K562 (cell line): ENCODE measurements around the gene EXOSC6. TPM values are rescaled to one million over a fixed set of nuclear protein-coding genes. Genes with fewer than 3 reads are reported as not detected.

ENCODE experiments used
- ATAC-seq: fragments of 200-7000 bp; cut with Tn5 transposase; 3 replicates; pipeline ENCODE4 v1.9.1; 2020; ENCODE audit warnings: moderate library complexity
- BruUV-seq: library from RNA; stranded (reverse); fragments of 400-500 nt; replicated peaks from 2 replicates; lab custom pipeline; 2021; lab: Mats Ljungman, UMichigan
- CTCF ChIA-PET: fragments of 300-600 bp; formaldehyde crosslinking; extraction: SDS; loops from one replicate; lab custom pipeline; 2021; ENCODE audit warnings: low intra/inter-chr PET ratio; lab: Yijun Ruan, JAX
- POLR2A ChIA-PET: fragments of 300-600, 350-650 bp; sonication (Branson Sonifier 250); formaldehyde crosslinking; extraction: SDS; loops from one replicate; lab custom pipeline; 2021; ENCODE audit warnings: antibody characterized with exemption, inconsistent platforms; lab: Yijun Ruan, JAX
- DNase-seq, 4 experiments: peaks; one replicate each; pipeline versions ENCODE4 v3.0.0 to v3.0.0-alpha.2; 2011 to 2018; ENCODE audit warnings: low spot score in 3 of 4, mixed read lengths in 3 of 4; ENCODE audit errors: extremely low read depth in 1 of 4
- FAIRE-seq: peaks from 2 replicates; lab custom pipeline; 2011; peaks lifted over from hg19 to GRCh38; lab: Jason Lieb, UNC
- H2AFZ ChIP-seq: 2 replicates; pipeline ENCODE4 v1.6.0; 2011; ENCODE audit warnings: low read depth, low read length, control low read depth, inconsistent platforms
- H3K27ac ChIP-seq: fragments of 200-600 bp; 3 replicates; pipeline ENCODE4 v1.8.0; 2011; ENCODE audit warnings: low read depth, mild to moderate bottlenecking, control low read depth, inconsistent platforms, low read length, moderate library complexity, mixed read lengths; ENCODE audit errors: extremely low read depth
- H3K27me3 ChIP-seq, 2 experiments: fragments of 300-600 bp in 1 of 2; 2 replicates in 1 of 2; 3 replicates in 1 of 2; pipeline versions ENCODE4 v1.6.0 to v1.8.0; 2011; ENCODE audit warnings: inconsistent platforms in 2 of 2, low read length in 2 of 2, mild to moderate bottlenecking in 1 of 2, mixed read lengths in 1 of 2, moderate library complexity in 1 of 2; ENCODE audit not compliant: control insufficient read depth in 2 of 2, insufficient read depth in 2 of 2
- H3K36me3 ChIP-seq: fragments of 300-600 bp; 3 replicates; pipeline ENCODE4 v1.8.0; 2011; ENCODE audit warnings: mild to moderate bottlenecking, low read length, inconsistent platforms; ENCODE audit not compliant: control insufficient read depth, insufficient read depth
- H3K4me1 ChIP-seq, 2 experiments: fragments of 200-600 bp in 1 of 2; replicated peaks in 1 of 2; 2 replicates in 1 of 2; 3 replicates in 1 of 2; pipeline versions ENCODE4 v1.5.1 to v1.8.0; 2011; ENCODE audit warnings: inconsistent platforms in 2 of 2, low read length in 2 of 2, mild to moderate bottlenecking in 1 of 2, mixed read lengths in 1 of 2, moderate library complexity in 1 of 2; ENCODE audit not compliant: control insufficient read depth in 2 of 2, insufficient read depth in 2 of 2
- H3K4me2 ChIP-seq: 2 replicates; pipeline ENCODE4 v1.6.1; 2011; ENCODE audit warnings: low read length, control low read depth, inconsistent platforms, mixed read lengths; ENCODE audit not compliant: insufficient read depth
- H3K4me3 ChIP-seq: fragments of 200-600 bp; sonication (generic), shearing (Covaris generic); 2 replicates; pipeline ENCODE4 v1.5.1; 2016; ENCODE audit warnings: control low read depth, inconsistent platforms
- H3K79me2 ChIP-seq: fragments of 200-600 bp; 3 replicates; pipeline ENCODE4 v1.8.0; 2011; ENCODE audit warnings: low read length, inconsistent platforms; ENCODE audit not compliant: control insufficient read depth, insufficient read depth
- H3K9ac ChIP-seq, 2 experiments: 2 replicates each; pipeline versions ENCODE4 v1.6.0 to v1.6.1; 2011; ENCODE audit warnings: low read depth in 2 of 2, low read length in 2 of 2, control low read depth in 1 of 2, inconsistent platforms in 1 of 2, mild to moderate bottlenecking in 1 of 2, mixed read lengths in 1 of 2; ENCODE audit not compliant: insufficient read depth in 1 of 2
- H3K9me1 ChIP-seq: one replicate; pipeline ENCODE4 v1.6.0; 2011; ENCODE audit warnings: inconsistent platforms, mild to moderate bottlenecking, low read length, moderate library complexity; ENCODE audit not compliant: control insufficient read depth, insufficient read depth
- H3K9me3 ChIP-seq: replicated peaks from 2 replicates; pipeline ENCODE4 v1.5.1; 2011; ENCODE audit warnings: low read depth, low read length, inconsistent platforms; ENCODE audit not compliant: control insufficient read depth, insufficient read depth
- H4K20me1 ChIP-seq: replicated peaks from 2 replicates; pipeline ENCODE4 v1.6.1; 2011; ENCODE audit warnings: low read length, inconsistent platforms, mixed read lengths; ENCODE audit not compliant: control insufficient read depth, insufficient read depth
- AFF4 ChIP-seq: sonication (generic); formaldehyde crosslinking; IDR thresholded peaks from 2 replicates; pipeline ENCODE4 v1.8.0; 2023; ENCODE audit warnings: mild to moderate bottlenecking, missing genetic modification reagents
- POLR2AphosphoS2 ChIP-seq: IDR thresholded peaks from 2 replicates; pipeline ENCODE4 v1.6.1; 2012; ENCODE audit warnings: low read length, improper control_type of control experiment
- POLR2G ChIP-seq: fragments of 200-400 bp; formaldehyde crosslinking; IDR thresholded peaks from 2 replicates; pipeline ENCODE4 v1.6.1; 2017; ENCODE audit warnings: low read depth, mild to moderate bottlenecking, antibody characterized with exemption, low read length, moderate library complexity
- RBBP5 ChIP-seq: fragments of 200-600 bp; sonication (generic); IDR thresholded peaks from 2 replicates; pipeline ENCODE4 v1.6.1; 2012; ENCODE audit warnings: borderline replicate concordance, mild to moderate bottlenecking, low read length, control low read depth, inconsistent platforms; ENCODE audit not compliant: insufficient read depth, poor library complexity, severe bottlenecking
- RBFOX2 ChIP-seq: fragments of 200-400 bp; formaldehyde crosslinking; IDR thresholded peaks from 2 replicates; pipeline ENCODE4 v1.6.1; 2017; ENCODE audit warnings: low read depth, mild to moderate bottlenecking, low read length, moderate library complexity
- RBM22 ChIP-seq: fragments of 200-400 bp; formaldehyde crosslinking; IDR thresholded peaks from 2 replicates; pipeline ENCODE4 v1.6.1; 2018; ENCODE audit warnings: low read length, low read depth; ENCODE audit not compliant: poor library complexity, severe bottlenecking
- SAFB2 ChIP-seq: fragments of 200-400 bp; formaldehyde crosslinking; IDR thresholded peaks from 2 replicates; pipeline ENCODE4 v1.6.1; 2018; ENCODE audit warnings: borderline replicate concordance, low read length, low read depth, moderate library complexity; ENCODE audit not compliant: severe bottlenecking
- SMAD3 ChIP-seq: fragments of 450-650 bp; formaldehyde crosslinking; conservative IDR thresholded peaks from 2 replicates; pipeline ENCODE4 v1.4.0; 2020; ENCODE audit warnings: mild to moderate bottlenecking
- WGBS: fragments of 100-300 bp; shearing (Covaris generic); methylation state at CpG from one replicate; pipeline ENCODE4 v1.1.6; 2016; ENCODE audit warnings: low coverage, mixed read lengths; ENCODE audit not compliant: insufficient coverage; ENCODE audit errors: missing lambda C conversion rate; 5-methylcytosine and 5-hydroxymethylcytosine counted together
- in situ Hi-C: fragments of 300-500 bp; cut with MboI; formaldehyde crosslinking; loops from 4 replicates; pipeline ENCODE4 v1.15.0; 2018; ENCODE audit warnings: inconsistent platforms, mixed read lengths
- intact Hi-C: fragments of 100-400 bp; cut with micrococcal nuclease; formaldehyde crosslinking; loops from 2 replicates; pipeline ENCODE4 v1.14.2; 2022
- polyA plus RNA-seq, 8 experiments: library from polyadenylated mRNA; depleted of rRNA in 4 of 8; stranded (reverse) in 5 of 8; unstranded in 3 of 8; fragments of >200 nt; fragmentation: Nextera tagmentation in 2 of 8; fragmentation: Illumina TruSeq in 1 of 8; extraction: Ambion mirVana in 2 of 8; extraction: Trizol in 1 of 8; gene quantifications; 2 replicates each; pipeline versions ENCODE4 v1.2.1 to v1.2.3, GENCODE V29; 2011 to 2014; ENCODE audit warnings: inconsistent platforms in 1 of 8, missing spikeins in 1 of 8
- total RNA-seq, 7 experiments: library from RNA; depleted of rRNA in 6 of 7; stranded (reverse); fragments of >200 nt in 6 of 7; fragmentation: Illumina TruSeq in 2 of 7; extraction: Trizol in 2 of 7; gene quantifications; 2 replicates each; pipeline versions ENCODE4 v1.2.1 to v1.2.3, GENCODE V29; 2011 to 2021; ENCODE audit warnings: low replicate concordance in 1 of 7

Gene EXOSC6
- total and polyA plus RNA-seq, 9 of the 15 experiments (the other 6 are each of a cell fraction or from before 2014, with no cell fraction given): 9.2 to 29.0 (median 15.6) TPM

GRCh38 chr16:70258065-70258464, 6.3 kb upstream of the EXOSC6 start:
- H4K20me1 ChIP-seq: peaks cover 25% of the 10 kb centered on the region
- peaks cover 2% of the 10 kb centered on the region for H3K9me1 ChIP-seq
- H3K9me3 ChIP-seq: no peaks in the 10 kb centered on the region
- in situ Hi-C loops: no loop called here
- FAIRE-seq: no peak
- TF ChIP-seq POLR2AphosphoS2: peak; percentile 53
- peak; percentile 68 for TF ChIP-seq POLR2G
- TF ChIP-seq SAFB2: no peak
- TF ChIP-seq SMAD3: no peak
- TF ChIP-seq AFF4: no peak
- TF ChIP-seq RBFOX2: peak; percentile 63
- TF ChIP-seq RBBP5: no peak
- TF ChIP-seq RBM22: peak; percentile 29
- TF ChIP-seq, all 486 proteins: peak for 4
- Histone ChIP-seq H2AFZ (no peak overlapping the region), H3K9ac (peak overlapping the region in 1 of 2 experiments; percentile 68; a peak in 1 of 4 replicates), H3K4me3 (no peak overlapping the region), H3K36me3 (peaks cover 93% of the 10 kb centered on the region), H3K27ac (no peak overlapping the region), H3K4me2 (no peak overlapping the region), H3K4me1 (peaks cover 0 to 5% of the 10 kb centered on the region in 2 experiments; a peak in 1 of 5 replicates), H3K27me3 (no peaks in the 10 kb centered on the region), H3K79me2 (peaks cover 2% of the 10 kb centered on the region; the same call in 1 of the 3 replicates)
- no peak for ATAC-seq
- POLR2A ChIA-PET: interaction anchor here (0.6 to 1.6 kb wide), 4 partner anchors 8 to 519 kb away, joined by 3 to 9 read pairs (median 4); partner anchors contain the start of gene AARS1
- CTCF ChIA-PET: no interaction called here
- WGBS: 97% methylated on average over 14 of the region's 14 CpGs
- intact Hi-C loops: no loop called here
- BruUV-seq: no TSS peak
- DNase-seq: peak in 1 of 4 experiments; percentile 4
